Measurements from ENCODE around the gene TFAP2E. TPM values are rescaled to one million over a fixed set of nuclear protein-coding genes. Genes with fewer than 3 reads are reported as not detected.

The TFAP2E gene
- total RNA-seq, 1 experiment from 2014 or later, result 3.2 TPM

DNA sequence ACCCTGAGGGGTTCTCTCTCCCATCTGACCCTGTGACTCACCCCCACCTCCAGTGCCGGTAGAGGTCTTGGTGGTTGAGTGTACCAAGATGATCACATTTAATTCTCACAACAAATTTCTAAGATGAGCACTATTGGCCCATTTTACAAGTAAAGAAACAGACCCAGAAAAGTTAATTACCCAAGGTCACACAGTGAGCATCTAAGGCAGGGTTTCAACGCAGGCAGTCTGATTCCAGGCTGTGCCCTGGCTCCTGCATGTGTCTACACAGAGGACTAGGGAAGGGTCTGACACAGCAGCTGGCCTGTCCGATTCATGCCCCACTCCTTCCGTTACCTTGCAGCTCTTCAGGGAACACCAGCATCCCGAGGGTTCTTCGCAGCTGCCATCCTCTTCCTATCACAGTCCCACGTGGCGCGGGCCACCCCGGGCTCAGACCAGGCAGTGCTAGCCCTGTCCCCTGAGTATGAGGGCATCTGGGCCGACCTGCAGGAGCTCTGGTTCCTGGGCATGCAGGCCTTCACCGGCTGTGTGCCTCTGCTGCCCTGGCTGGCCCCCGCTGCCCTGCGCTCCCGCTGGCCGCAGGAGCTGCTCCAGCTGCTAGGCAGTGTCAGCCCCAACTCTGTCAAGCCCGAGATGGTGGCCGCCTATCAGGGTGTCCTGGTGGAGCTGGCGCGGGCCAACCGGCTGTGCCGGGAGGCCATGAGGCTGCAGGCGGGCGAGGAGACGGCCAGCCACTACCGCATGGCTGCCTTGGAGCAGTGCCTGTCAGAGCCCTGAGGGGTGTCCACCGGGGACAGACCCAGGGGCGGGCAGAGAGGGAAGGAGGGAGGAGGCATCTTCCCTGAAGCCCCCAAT, 8.0 kb upstream of the TFAP2E start:
- no peaks in the 10 kb centered on the region for H3K9me3 ChIP-seq (ENCODE audit: control insufficient read depth, insufficient read depth, low read depth, low read length)
- no peaks in the 10 kb centered on the region; the same call in 1 of the 2 replicates for H3K4me1 ChIP-seq (ENCODE audit: control insufficient read depth, insufficient read depth, low read length)
- in situ Hi-C loops (cut with HindIII; ENCODE audit: low pct_unique_long_range_greater_than_20kb, low sequenced_read_pairs) (no loop called here), intact Hi-C loops (cut with micrococcal nuclease; ENCODE audit: unreplicated experiment) (loop anchor here (1.0 kb wide), 1 partner anchor 114 kb away; no protein-coding TSS in a partner anchor)
- H3K27ac ChIP-seq (ENCODE audit: low read length), result no peak overlapping the region; the same call in 1 of the 2 replicates
- BruUV-seq (replicated peaks), result no TSS peak
- no peak for ATAC-seq
- no peaks in the 10 kb centered on the region for H3K27me3 ChIP-seq (ENCODE audit: control insufficient read depth, insufficient read depth, low read length)
- TF ChIP-seq, protein P1, sequence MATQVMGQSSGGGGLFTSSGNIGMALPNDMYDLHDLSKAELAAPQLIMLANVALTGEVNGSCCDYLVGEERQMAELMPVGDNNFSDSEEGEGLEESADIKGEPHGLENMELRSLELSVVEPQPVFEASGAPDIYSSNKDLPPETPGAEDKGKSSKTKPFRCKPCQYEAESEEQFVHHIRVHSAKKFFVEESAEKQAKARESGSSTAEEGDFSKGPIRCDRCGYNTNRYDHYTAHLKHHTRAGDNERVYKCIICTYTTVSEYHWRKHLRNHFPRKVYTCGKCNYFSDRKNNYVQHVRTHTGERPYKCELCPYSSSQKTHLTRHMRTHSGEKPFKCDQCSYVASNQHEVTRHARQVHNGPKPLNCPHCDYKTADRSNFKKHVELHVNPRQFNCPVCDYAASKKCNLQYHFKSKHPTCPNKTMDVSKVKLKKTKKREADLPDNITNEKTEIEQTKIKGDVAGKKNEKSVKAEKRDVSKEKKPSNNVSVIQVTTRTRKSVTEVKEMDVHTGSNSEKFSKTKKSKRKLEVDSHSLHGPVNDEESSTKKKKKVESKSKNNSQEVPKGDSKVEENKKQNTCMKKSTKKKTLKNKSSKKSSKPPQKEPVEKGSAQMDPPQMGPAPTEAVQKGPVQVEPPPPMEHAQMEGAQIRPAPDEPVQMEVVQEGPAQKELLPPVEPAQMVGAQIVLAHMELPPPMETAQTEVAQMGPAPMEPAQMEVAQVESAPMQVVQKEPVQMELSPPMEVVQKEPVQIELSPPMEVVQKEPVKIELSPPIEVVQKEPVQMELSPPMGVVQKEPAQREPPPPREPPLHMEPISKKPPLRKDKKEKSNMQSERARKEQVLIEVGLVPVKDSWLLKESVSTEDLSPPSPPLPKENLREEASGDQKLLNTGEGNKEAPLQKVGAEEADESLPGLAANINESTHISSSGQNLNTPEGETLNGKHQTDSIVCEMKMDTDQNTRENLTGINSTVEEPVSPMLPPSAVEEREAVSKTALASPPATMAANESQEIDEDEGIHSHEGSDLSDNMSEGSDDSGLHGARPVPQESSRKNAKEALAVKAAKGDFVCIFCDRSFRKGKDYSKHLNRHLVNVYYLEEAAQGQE (IDR thresholded peaks at IDR 0.05; ENCODE audit: insufficient read depth in 1 of 2, low read depth in 2 of 2, low read length in 1 of 2), result no peak
- TF ChIP-seq SIN3A (IDR thresholded peaks at IDR 0.05; ENCODE audit: borderline replicate concordance, insufficient read depth, low read depth, low read length) (no peak), TCF7L2 (IDR thresholded peaks at IDR 0.05; ENCODE audit: low read depth, low read length) (no peak), POLR2AphosphoS5 (IDR thresholded peaks at IDR 0.05; ENCODE audit: low read depth, low read length) (no peak)
- TF ChIP-seq, protein P2, sequence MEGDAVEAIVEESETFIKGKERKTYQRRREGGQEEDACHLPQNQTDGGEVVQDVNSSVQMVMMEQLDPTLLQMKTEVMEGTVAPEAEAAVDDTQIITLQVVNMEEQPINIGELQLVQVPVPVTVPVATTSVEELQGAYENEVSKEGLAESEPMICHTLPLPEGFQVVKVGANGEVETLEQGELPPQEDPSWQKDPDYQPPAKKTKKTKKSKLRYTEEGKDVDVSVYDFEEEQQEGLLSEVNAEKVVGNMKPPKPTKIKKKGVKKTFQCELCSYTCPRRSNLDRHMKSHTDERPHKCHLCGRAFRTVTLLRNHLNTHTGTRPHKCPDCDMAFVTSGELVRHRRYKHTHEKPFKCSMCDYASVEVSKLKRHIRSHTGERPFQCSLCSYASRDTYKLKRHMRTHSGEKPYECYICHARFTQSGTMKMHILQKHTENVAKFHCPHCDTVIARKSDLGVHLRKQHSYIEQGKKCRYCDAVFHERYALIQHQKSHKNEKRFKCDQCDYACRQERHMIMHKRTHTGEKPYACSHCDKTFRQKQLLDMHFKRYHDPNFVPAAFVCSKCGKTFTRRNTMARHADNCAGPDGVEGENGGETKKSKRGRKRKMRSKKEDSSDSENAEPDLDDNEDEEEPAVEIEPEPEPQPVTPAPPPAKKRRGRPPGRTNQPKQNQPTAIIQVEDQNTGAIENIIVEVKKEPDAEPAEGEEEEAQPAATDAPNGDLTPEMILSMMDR (IDR thresholded peaks at IDR 0.05), result peak; percentile 21
- no peak for DNase-seq (ENCODE audit: low read depth, low spot score)
- H3K36me3 ChIP-seq (ENCODE audit: control insufficient read depth, insufficient read depth, low read length), result no peaks in the 10 kb centered on the region; the same call in 1 of the 2 replicates
- CTCF ChIA-PET, result interaction anchor here (0.6 to 2.2 kb wide), 6 partner anchors 8 to 150 kb away, joined by 3 to 45 read pairs (median 4); partner anchors contain the start of gene TFAP2E
- H3K4me3 ChIP-seq (ENCODE audit: low read depth in 2 of 2, low read length in 2 of 2), result no peak overlapping the region
- POLR2A ChIA-PET, result no interaction called here

DNA sequence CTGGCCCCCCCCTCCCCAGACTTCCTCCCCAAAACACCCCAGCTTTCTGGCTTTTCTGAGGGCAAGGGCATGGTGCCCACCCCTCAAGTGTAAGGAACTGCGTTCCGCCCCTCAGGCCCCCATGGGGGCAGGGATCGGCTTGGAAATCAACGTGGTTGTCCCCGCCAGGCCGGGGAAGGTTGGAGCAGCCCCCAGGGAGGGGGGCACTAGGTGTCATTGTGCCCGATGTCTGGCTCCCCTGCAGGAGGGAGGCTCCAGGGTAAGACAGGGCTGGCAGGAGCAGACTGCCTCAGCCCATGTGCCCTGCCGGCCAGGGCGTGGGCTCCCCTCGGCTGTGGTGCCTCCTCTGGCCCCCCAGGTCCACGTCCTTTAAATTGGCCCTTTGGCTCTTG, 7.4 kb upstream of the TFAP2E start:
- Histone ChIP-seq H3K27ac (ENCODE audit: low read length) (no peak overlapping the region), H3K36me3 (ENCODE audit: control insufficient read depth, insufficient read depth, low read length) (no peaks in the 10 kb centered on the region; the same call in 1 of the 2 replicates), H3K4me3 (ENCODE audit: low read depth in 2 of 2, low read length in 2 of 2) (no peak overlapping the region), H3K9me3 (ENCODE audit: control insufficient read depth, insufficient read depth, low read depth, low read length) (no peaks in the 10 kb centered on the region), H3K4me1 (ENCODE audit: control insufficient read depth, insufficient read depth, low read length) (no peaks in the 10 kb centered on the region; the same call in 1 of the 2 replicates), H3K27me3 (ENCODE audit: control insufficient read depth, insufficient read depth, low read length) (no peaks in the 10 kb centered on the region)
- DNase-seq (ENCODE audit: low read depth, low spot score), result no peak
- no TSS peak for BruUV-seq (replicated peaks)
- in situ Hi-C loops (cut with HindIII; ENCODE audit: low pct_unique_long_range_greater_than_20kb, low sequenced_read_pairs), result no loop called here
- ChIA-PET CTCF (interaction anchor here (1.2 to 2.2 kb wide), 2 partner anchors 114 to 150 kb away, joined by 4 to 45 read pairs; no protein-coding TSS in a partner anchor), POLR2A (no interaction called here)
- TF ChIP-seq SIN3A (IDR thresholded peaks at IDR 0.05; ENCODE audit: borderline replicate concordance, insufficient read depth, low read depth, low read length), result no peak
- no peak for TF ChIP-seq TCF7L2 (IDR thresholded peaks at IDR 0.05; ENCODE audit: low read depth, low read length)
- no peak for TF ChIP-seq POLR2AphosphoS5 (IDR thresholded peaks at IDR 0.05; ENCODE audit: low read depth, low read length)
- TF ChIP-seq, protein P1 (IDR thresholded peaks at IDR 0.05; ENCODE audit: insufficient read depth in 1 of 2, low read depth in 2 of 2, low read length in 1 of 2), result no peak
- TF ChIP-seq, protein P2 (IDR thresholded peaks at IDR 0.05), result no peak
- intact Hi-C loops (cut with micrococcal nuclease; ENCODE audit: unreplicated experiment), result no loop called here
- ATAC-seq, result no peak
